ENCODE results near the gene ADAM17. TPM values are rescaled to one million over a fixed set of nuclear protein-coding genes. Genes with fewer than 3 reads are reported as not detected.

The ADAM17 gene
- total RNA-seq, 1 donor from 2014 or later, result 57.7 TPM

DNA sequence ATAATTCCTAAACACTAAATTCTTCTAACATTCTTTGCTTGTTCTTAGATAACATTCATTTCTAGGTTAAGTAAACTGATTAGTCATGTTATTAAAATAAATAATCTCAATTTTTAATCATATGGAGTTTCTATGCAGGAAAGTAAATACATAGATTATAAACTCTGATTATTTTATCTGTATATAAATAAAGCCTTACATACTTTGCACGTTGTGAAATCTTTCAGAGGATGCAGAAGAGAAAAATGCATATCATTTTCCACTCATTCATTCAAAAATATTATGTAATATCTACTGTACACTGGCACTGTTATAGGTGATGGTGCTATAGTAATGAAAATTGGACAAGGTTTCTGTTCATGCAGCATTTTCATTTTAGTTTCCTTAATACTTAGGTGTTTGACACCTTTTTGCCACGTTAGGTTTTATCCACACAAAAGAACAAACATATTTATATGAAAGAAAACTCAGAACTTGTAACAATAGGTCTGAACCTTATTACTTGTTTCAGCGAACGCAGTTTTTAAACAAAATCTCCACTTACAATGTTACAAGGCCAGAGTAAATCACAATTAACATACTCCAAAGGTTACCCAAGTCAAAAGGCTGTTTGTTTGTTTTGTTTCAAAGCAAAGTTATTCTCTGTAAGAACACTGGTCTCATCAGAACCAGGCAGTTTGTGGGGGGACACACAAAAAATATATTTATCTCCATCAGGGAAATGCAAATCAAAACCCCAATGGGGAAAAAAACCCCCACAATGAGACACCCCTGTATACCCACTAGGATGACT is 27.4 kb downstream of the ADAM17 start:
- DNase-seq (no peak), ATAC-seq (no peak)
- Histone ChIP-seq H3K27me3 (no peaks in the 10 kb centered on the region), H3K4me1 (no peaks in the 10 kb centered on the region), H3K9me3 (no peaks in the 10 kb centered on the region), H3K4me3 (no peak overlapping the region), H3K27ac (no peak overlapping the region), H3K36me3 (peaks cover 76% of the 10 kb centered on the region)
- TF ChIP-seq CTCF (IDR thresholded peaks at IDR 0.05), result no peak
- intact Hi-C loops (cut with DNase I), result no loop called here

DNA sequence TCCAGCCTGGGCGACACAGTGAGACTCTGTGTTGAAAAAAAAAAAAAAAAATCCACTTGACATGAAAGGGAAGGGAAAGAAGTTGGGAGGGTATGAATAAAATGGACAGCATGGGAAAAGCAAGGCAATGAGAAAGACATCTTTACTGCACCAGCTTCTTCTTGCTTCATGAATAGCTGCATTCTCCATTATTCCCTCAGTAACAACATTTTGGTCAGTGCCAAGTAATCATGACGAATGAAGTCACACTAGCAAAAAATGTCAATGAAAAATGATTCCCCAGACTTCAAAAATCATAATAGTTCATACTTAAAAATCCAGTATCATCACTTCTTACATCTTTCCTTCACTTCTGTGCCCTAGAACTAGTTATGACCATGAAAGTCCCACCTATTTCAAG is 30.4 kb downstream of the ADAM17 start:
- H3K4me1 ChIP-seq, result no peaks in the 10 kb centered on the region
- no peak overlapping the region for H3K27ac ChIP-seq
- H3K4me3 ChIP-seq, result no peak overlapping the region
- no peak for TF ChIP-seq CTCF (IDR thresholded peaks at IDR 0.05)
- peaks cover 78% of the 10 kb centered on the region for H3K36me3 ChIP-seq
- no peaks in the 10 kb centered on the region for H3K27me3 ChIP-seq
- H3K9me3 ChIP-seq, result no peaks in the 10 kb centered on the region
- intact Hi-C loops (cut with DNase I), result no loop called here
- ATAC-seq (no peak), DNase-seq (no peak)

DNA sequence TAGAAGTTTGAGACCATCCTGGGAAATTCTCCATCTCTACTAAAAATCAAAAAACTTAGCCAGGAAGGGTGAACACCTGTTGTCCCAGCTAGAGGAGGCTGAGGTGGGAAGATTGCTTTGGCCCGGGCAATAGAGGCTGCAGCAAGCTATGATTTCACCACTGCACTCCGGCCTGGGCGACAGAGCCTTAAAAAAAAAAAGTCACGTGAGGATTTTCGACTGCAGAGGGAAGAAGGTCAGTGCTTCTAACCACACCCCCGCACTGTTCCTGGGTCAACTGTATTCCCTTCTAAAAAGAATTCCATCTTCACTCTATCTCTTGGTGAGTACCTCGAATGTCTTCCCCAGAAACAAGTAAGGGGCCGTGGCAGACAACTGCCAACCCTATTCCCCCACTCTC is 31.3 kb downstream of the ADAM17 start:
- DNase-seq (no peak), ATAC-seq (peak; percentile 78)
- H3K36me3 ChIP-seq, result peaks cover 79% of the 10 kb centered on the region

GRCh38 chr2:9519250-9519649 is 36.4 kb downstream of the ADAM17 start:
- DNase-seq, result no peak
- intact Hi-C loops (cut with DNase I), result no loop called here
- H3K36me3 ChIP-seq, result peaks cover 92% of the 10 kb centered on the region

More for the DNA sequence above, 31.3 kb downstream of the ADAM17 start:
- Histone ChIP-seq H3K27ac (no peak overlapping the region), H3K4me1 (no peaks in the 10 kb centered on the region), H3K4me3 (no peak overlapping the region), H3K27me3 (no peaks in the 10 kb centered on the region), H3K9me3 (no peaks in the 10 kb centered on the region)
- intact Hi-C loops (cut with DNase I), result no loop called here
- no peak for TF ChIP-seq CTCF (IDR thresholded peaks at IDR 0.05)

GRCh38 chr2:9518780-9519179 is 36.9 kb downstream of the ADAM17 start:
- no peak for ATAC-seq
- DNase-seq, result no peak
- TF ChIP-seq CTCF (IDR thresholded peaks at IDR 0.05), result no peak
- no peak overlapping the region for H3K27ac ChIP-seq
- no peaks in the 10 kb centered on the region for H3K4me1 ChIP-seq
- H3K27me3 ChIP-seq, result no peaks in the 10 kb centered on the region
- peaks cover 90% of the 10 kb centered on the region for H3K36me3 ChIP-seq
- intact Hi-C loops (cut with DNase I), result no loop called here
- H3K4me3 ChIP-seq, result no peak overlapping the region
- H3K9me3 ChIP-seq, result no peaks in the 10 kb centered on the region

More at GRCh38 chr2:9519250-9519649, 36.4 kb downstream of the ADAM17 start:
- ATAC-seq, result no peak
- no peaks in the 10 kb centered on the region for H3K9me3 ChIP-seq
- no peak overlapping the region for H3K27ac ChIP-seq
- H3K27me3 ChIP-seq, result no peaks in the 10 kb centered on the region
- H3K4me1 ChIP-seq, result no peaks in the 10 kb centered on the region
- H3K4me3 ChIP-seq, result no peak overlapping the region
- no peak for TF ChIP-seq CTCF (IDR thresholded peaks at IDR 0.05)

All from upper lobe of right lung (tissue), 1 donor.